ENCODE results near the gene KCNB1.

GRCh38 chr20:49384437-49385434, 97.7 kb downstream of the KCNB1 start:
- TF ChIP-seq CTCF (IDR thresholded peaks at IDR 0.05) (peak in 5 of 7 experiments; percentile 25 to 59 (median 28)), EP300 (IDR thresholded peaks at IDR 0.05) (no peak), POLR2A (IDR thresholded peaks at IDR 0.05) (no peak), POLR2AphosphoS5 (IDR thresholded peaks at IDR 0.05) (no peak)

Data from stomach (tissue), 4 donors.